HPDE6-E6E7 (cell line): ENCODE results near the gene RPL10A.

Experiments
- DNase-seq: peaks from one replicate; pipeline ENCODE4 v3.0.0; 2011; ENCODE audit warnings: missing footprints; ENCODE audit errors: extremely low spot score

RPL10A gene

GRCh38 chr6:35448191-35448590, 20.0 kb upstream of the RPL10A start:
- DNase-seq: no peak

- DNase-seq: peak; percentile 73
Observed at GRCh38 chr6:35449287-35449881, 18.8 kb upstream of the RPL10A start.

- no peak for DNase-seq
Observed at GRCh38 chr6:35451354-35452182, 16.6 kb upstream of the RPL10A start.

- DNase-seq: peak; percentile 71
Observed at GRCh38 chr6:35452183-35453090, 15.8 kb upstream of the RPL10A start, which contains the start of gene FANCE. Gene FANCE, plus strand, starts transcription at chr6:35452338. Its CDS starts 208 bp downstream, at chr6:35452546.

- no peak for DNase-seq
Observed at GRCh38 chr6:35453236-35453635, 15.0 kb upstream of the RPL10A start.

GRCh38 chr6:35454391-35455110, 13.7 kb upstream of the RPL10A start:
- no peak for DNase-seq

GRCh38 chr6:35457907-35458306, 10.3 kb upstream of the RPL10A start:
- no peak for DNase-seq

GRCh38 chr6:35461270-35461669, 6.9 kb upstream of the RPL10A start:
- no peak for DNase-seq

- no peak for DNase-seq
Observed at GRCh38 chr6:35463292-35463691, 4.9 kb upstream of the RPL10A start.

- no peak for DNase-seq
Observed at GRCh38 chr6:35465646-35466045, 2.6 kb upstream of the RPL10A start.

- DNase-seq: no peak
Observed at GRCh38 chr6:35468980-35469750, 964 bp downstream of the RPL10A start.

GRCh38 chr6:35469751-35470662, 1.8 kb downstream of the RPL10A start:
- DNase-seq: no peak

GRCh38 chr6:35470663-35471120, 2.5 kb downstream of the RPL10A start:
- no peak for DNase-seq

- no peak for DNase-seq
Observed at GRCh38 chr6:35471836-35472345, 3.7 kb downstream of the RPL10A start.

GRCh38 chr6:35473075-35473849, 5.1 kb downstream of the RPL10A start:
- no peak for DNase-seq

- DNase-seq: no peak
Observed at GRCh38 chr6:35473850-35474130, 5.6 kb downstream of the RPL10A start.

- no peak for DNase-seq
Observed at GRCh38 chr6:35474131-35474941, 6.1 kb downstream of the RPL10A start.
